Colonic mucosa (tissue), 4 donors: ENCODE data around the gene PAX5. TPM values are rescaled to one million over a fixed set of nuclear protein-coding genes. Genes with fewer than 3 reads are reported as not detected.

Source experiments
- DNase-seq: peaks from one replicate; pipeline ENCODE4 v3.0.0-alpha.2; 2020
- H3K27ac ChIP-seq: fragments of 200-600 bp; one replicate; pipeline ENCODE4 v1.8.0; 2021
- H3K27me3 ChIP-seq: fragments of 200-600 bp; one replicate; pipeline ENCODE4 v1.8.0; 2021
- H3K36me3 ChIP-seq: fragments of 200-600 bp; one replicate; pipeline ENCODE4 v1.8.0; 2021
- H3K4me1 ChIP-seq: fragments of 200-600 bp; one replicate; pipeline ENCODE4 v1.8.0; 2021; ENCODE audit warnings: mild to moderate bottlenecking
- H3K4me3 ChIP-seq: fragments of 200-600 bp; one replicate; pipeline ENCODE4 v1.8.0; 2021
- H3K9ac ChIP-seq, 2 donors: one replicate each; pipeline ENCODE4 v1.7.0; 2013; ENCODE audit warnings: control low read depth in 2 of 2, low read depth in 2 of 2, low read length in 2 of 2
- H3K9me3 ChIP-seq: fragments of 200-600 bp; one replicate; pipeline ENCODE4 v1.8.0; 2021
- CTCF ChIP-seq: fragments of 200-600 bp; IDR thresholded peaks from one replicate; pipeline ENCODE4 v1.8.0; 2022; ENCODE audit warnings: antibody characterized with exemption, mild to moderate bottlenecking
- intact Hi-C: fragments of 100-400 bp; cut with DNase I; formaldehyde crosslinking; loops from one replicate; pipeline ENCODE4 v1.14.1; 2022
- total RNA-seq, 2 donors: library from RNA; stranded (reverse); fragmentation: NEBNext Ultra II Directional in 1 of 2; extraction: Animal tissue kit (Norgen Biotek cat#: 25700) in 1 of 2; gene quantifications; one replicate each; pipeline ENCODE4 v1.2.1, GENCODE V29; 2021
- donor health status: healthy.
- donor health status: DM: no; HTN: no; CAD: no.
- donor health status: DM: no; HTN: no; CAD: no.

The PAX5 gene
- total RNA-seq, 2 donors from 2014 or later, result 0.08 to 0.32 TPM

DNA sequence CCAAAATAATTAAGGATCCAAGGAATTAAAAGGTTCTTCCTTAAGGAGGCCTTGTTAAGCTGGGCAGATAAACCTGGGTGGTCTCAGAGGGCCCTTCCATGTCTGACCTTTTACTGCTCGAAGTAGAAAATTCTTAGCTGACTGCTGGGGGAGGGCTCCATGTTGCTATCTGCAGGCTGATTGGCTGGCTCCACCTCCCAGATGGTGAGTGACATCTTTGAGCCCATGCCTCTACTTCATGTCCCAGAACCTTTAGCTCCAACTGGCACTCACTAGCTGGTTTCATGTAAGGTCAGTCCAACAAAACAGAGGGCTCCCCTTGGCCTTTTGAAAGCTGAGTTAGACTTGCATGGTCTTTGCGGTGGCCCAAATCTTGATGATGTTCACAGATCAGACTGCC is 188.2 kb downstream of the PAX5 start:
- Histone ChIP-seq H3K36me3 (no peaks in the 10 kb centered on the region), H3K4me1 (no peaks in the 10 kb centered on the region), H3K4me3 (no peak overlapping the region), H3K27ac (no peak overlapping the region), H3K9me3 (no peaks in the 10 kb centered on the region), H3K9ac (no peak overlapping the region), H3K27me3 (no peaks in the 10 kb centered on the region)
- no peak for TF ChIP-seq CTCF
- intact Hi-C loops, result no loop called here
- no peak for DNase-seq

- no peak for DNase-seq
- Histone ChIP-seq H3K27ac (no peak overlapping the region), H3K9ac (no peak overlapping the region), H3K36me3 (no peaks in the 10 kb centered on the region), H3K4me1 (no peaks in the 10 kb centered on the region), H3K4me3 (no peak overlapping the region), H3K9me3 (no peaks in the 10 kb centered on the region), H3K27me3 (no peaks in the 10 kb centered on the region)
- no peak for TF ChIP-seq CTCF
- intact Hi-C loops, result no loop called here
Measured at GRCh38 chr9:36844961-36845360, 189.1 kb downstream of the PAX5 start.

DNA sequence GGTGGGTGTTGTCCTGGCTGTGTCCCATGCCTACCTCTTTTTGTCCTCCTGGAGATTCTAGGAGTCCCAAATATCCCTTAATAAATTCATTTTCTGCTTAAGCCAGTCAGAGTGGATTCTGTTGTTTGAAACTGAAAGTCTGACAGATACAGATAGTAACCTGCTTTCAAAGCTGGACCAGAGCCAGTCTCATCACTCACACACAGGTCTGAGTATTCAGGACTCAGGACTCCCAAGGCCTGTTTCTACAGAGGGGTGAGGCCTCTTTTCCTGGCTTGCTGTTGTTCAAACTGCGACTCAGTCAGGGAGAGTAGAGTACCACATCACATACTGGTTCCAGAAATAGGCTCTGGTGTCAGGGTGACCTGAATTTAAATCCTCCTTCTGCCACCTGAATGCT is 190.1 kb downstream of the PAX5 start:
- Histone ChIP-seq H3K27ac (no peak overlapping the region), H3K4me3 (no peak overlapping the region), H3K9me3 (no peaks in the 10 kb centered on the region), H3K9ac (no peak overlapping the region), H3K36me3 (no peaks in the 10 kb centered on the region), H3K4me1 (no peaks in the 10 kb centered on the region), H3K27me3 (no peaks in the 10 kb centered on the region)
- TF ChIP-seq CTCF, result no peak
- no peak for DNase-seq
- intact Hi-C loops, result no loop called here

- Histone ChIP-seq H3K36me3 (no peaks in the 10 kb centered on the region), H3K27me3 (no peaks in the 10 kb centered on the region), H3K4me3 (no peak overlapping the region), H3K9me3 (no peaks in the 10 kb centered on the region), H3K9ac (no peak overlapping the region), H3K27ac (no peak overlapping the region), H3K4me1 (no peaks in the 10 kb centered on the region)
- no peak for TF ChIP-seq CTCF
- intact Hi-C loops, result no loop called here
- no peak for DNase-seq
Measured at GRCh38 chr9:36842560-36843530, 191.2 kb downstream of the PAX5 start.

DNA sequence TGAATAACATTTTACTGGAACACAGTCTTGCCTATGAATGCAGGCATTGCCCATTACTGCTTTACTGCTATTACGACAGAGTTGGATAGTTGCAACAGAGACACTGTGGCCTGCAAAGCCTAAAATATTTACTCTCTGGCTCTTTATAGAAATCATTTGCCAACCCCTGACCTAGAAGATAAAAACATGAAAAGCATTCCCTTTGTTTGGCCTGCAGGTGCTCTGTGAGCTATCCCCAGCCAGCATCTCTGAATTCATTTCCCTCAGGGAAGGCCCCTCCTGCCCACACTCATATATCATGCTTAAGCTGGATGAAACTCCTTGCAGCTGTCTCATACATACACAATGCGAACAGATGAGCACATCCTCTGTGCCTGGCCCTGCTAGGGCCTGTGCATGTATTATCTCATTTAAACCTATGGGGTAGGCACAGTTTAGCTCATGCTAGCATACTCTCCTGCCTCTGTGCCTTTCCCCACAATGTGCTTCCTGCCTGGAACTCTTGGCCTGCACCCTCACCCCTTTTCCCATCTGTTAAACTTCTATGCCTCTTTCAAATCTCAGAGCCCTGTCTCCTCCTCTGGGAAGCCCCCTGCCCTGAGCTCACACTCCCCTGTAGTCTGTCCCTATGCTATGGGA is 193.1 kb downstream of the PAX5 start:
- Histone ChIP-seq H3K36me3 (no peaks in the 10 kb centered on the region), H3K9me3 (no peaks in the 10 kb centered on the region), H3K9ac (no peak overlapping the region), H3K27me3 (no peaks in the 10 kb centered on the region), H3K27ac (no peak overlapping the region), H3K4me3 (no peak overlapping the region), H3K4me1 (no peaks in the 10 kb centered on the region)
- no peak for DNase-seq
- intact Hi-C loops, result no loop called here
- no peak for TF ChIP-seq CTCF
